ENCODE results near the gene METTL2A.
"Not testable (repeated sequence)": the region's sequence is repeated elsewhere in the genome, so short reads cannot be mapped to it uniquely, and the experiment has no call there.

Gene METTL2A

GRCh38 chr17:62423647-62424461 lies at the start of gene METTL2A:
METTL2A (plus strand) TSS chr17:62423897; CDS start chr17:62423903, 6 bp downstream.
- peak; percentile 57 for DNase-seq (ENCODE audit: low spot score)

DNA sequence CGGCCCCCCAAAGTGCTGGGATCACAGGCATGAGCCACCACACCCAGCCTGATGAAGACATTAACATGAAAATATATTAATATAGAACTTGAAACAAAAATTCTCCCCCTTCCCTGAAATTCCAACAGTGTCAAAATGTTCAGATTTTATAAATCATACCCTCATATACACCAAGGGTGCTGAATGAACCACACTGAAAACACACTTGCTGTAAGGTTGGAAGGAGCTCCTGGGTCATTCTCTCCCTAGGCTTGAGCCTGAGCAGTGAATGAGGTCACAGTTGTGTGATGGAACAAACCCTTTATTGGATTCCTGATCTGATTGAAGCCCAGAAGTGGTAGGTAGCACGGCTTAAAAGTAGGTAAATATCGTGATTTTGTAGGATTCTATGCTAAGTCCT lies 43.4 kb upstream of the METTL2A start, which contains the start of gene EFCAB3:
Gene EFCAB3, plus strand, starts transcription at position 301 of the 400 bp plus-strand sequence. CDS start 2,427 bp downstream, outside the sequence.
- DNase-seq (ENCODE audit: low spot score), result no peak

GRCh38 chr17:62381561-62381960 lies 42.1 kb upstream of the METTL2A start:
- DNase-seq (ENCODE audit: low spot score), result no peak

- DNase-seq (ENCODE audit: low spot score), result no peak
These were observed 34.8 kb upstream of the METTL2A start for GRCh38 chr17:62388856-62389255.

DNA sequence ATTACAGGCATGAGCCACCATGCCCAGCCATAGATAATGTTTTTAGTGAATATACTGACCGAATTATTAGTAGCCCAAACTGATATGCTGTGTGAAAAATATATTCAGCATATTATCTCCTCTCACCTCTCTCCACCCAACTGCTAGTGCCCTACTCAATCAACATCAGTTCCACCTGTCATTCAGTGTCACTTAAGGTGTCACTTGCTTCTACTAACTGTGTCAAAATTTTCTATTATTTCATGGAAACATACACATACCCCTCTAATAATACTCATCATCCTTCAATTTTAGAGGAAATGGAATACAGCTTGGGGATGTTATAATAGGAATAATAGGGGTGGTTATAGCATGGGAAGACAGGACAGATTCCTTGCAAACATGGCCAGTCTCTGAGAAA lies 30.8 kb upstream of the METTL2A start:
- no peak for DNase-seq (ENCODE audit: low spot score)

GRCh38 chr17:62398891-62399290 lies 24.8 kb upstream of the METTL2A start:
- DNase-seq (ENCODE audit: low spot score), result no peak

DNA sequence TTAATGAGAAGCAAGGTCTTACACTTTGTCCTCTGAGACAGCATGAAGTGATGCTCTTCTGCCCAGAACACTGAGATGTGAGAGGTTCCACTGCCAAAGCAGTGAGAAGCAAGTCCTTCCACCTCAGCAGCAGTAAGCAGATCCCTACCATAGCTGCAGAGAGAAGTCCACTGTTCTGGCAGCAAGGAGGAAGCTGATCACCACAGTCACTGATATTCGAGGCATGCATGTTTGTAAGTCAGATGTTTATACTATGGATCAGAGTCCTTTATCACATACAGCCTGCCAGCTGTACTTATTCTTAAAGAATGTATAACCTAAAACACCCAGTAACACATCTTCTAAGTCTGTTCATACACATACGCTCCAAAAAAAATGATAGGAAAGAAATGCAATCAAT lies 18.2 kb upstream of the METTL2A start:
- no peak for DNase-seq (ENCODE audit: low spot score)

GRCh38 chr17:62413090-62413489 lies 10.6 kb upstream of the METTL2A start:
- not testable (repeated sequence) for DNase-seq (ENCODE audit: low spot score)

GRCh38 chr17:62426214-62426613 lies 2.5 kb downstream of the METTL2A start:
- not testable (repeated sequence) for DNase-seq (ENCODE audit: low spot score)

DNA sequence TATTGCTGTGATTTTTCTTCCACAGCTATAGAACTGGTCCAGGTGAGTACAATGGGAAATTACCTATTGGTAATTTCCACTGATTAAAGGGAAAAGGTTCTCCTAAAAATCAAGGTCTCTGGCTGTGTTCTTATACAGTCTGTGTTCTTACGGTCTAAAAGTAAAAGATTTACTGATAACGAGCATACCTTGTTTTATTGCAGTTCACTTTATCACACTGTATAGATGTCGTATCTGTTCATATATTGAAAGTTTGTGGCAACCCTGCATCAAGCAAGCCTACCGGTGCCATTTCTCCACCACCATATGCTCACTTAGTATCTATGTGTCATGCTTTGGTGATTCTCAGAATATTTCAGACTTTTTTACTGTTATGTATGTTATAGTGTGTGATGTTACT lies 11.6 kb downstream of the METTL2A start:
- DNase-seq (ENCODE audit: low spot score), result not testable (repeated sequence)

- not testable (repeated sequence) for DNase-seq (ENCODE audit: low spot score)
These were observed 17.5 kb downstream of the METTL2A start for GRCh38 chr17:62441181-62441580.

GRCh38 chr17:62444063-62444462 lies 20.4 kb downstream of the METTL2A start:
- no peak for DNase-seq (ENCODE audit: low spot score)

DNA sequence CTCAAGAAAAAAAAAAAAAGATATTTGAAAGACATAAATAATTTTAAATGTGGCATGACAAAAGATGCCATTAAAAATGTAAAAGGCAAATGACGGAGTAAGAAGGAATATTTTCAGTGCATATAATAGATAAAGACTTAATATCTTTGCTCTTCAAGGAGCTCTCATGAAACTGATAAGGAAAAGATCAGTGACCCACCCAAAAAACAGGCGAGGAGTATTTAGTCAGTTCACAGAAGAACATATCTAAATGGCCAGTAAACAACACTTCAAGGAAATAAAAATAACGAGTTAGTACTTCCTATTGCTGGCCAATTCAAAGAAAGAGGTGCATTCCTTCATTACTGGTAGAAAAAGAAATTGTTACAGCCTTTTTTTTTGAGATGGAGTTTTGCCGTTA lies 22.1 kb downstream of the METTL2A start:
- DNase-seq (ENCODE audit: low spot score), result not testable (repeated sequence)

- DNase-seq (ENCODE audit: low spot score), result not testable (repeated sequence)
These were observed 28.5 kb downstream of the METTL2A start for GRCh38 chr17:62452195-62452594.

GRCh38 chr17:62453041-62453440 lies 29.3 kb downstream of the METTL2A start:
- not testable (repeated sequence) for DNase-seq (ENCODE audit: low spot score)

DNA sequence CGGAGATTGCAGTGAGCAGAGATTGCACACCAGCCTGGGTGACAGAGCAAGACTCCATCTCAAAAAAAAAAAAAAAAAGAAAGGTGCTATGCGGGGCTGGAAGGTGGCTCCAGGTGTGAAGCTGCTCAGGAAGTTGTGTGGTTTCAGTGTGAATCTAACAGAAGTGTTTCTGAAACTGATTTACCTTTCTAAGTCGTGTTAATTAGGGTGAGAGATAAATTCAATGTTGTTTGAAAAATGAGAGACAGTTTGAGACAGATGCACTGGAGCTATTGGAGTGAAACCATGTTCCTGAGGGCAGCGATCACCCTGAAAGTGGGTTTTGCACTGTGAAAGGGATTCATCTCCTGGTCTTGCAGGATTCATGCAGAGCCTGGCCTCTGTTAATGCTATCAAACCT lies 30.0 kb downstream of the METTL2A start:
- DNase-seq (ENCODE audit: low spot score), result not testable (repeated sequence)

- not testable (repeated sequence) for DNase-seq (ENCODE audit: low spot score)
These were observed 30.4 kb downstream of the METTL2A start for GRCh38 chr17:62454111-62454510.

GRCh38 chr17:62456016-62456415 lies 32.3 kb downstream of the METTL2A start:
- DNase-seq (ENCODE audit: low spot score), result no peak

DNA sequence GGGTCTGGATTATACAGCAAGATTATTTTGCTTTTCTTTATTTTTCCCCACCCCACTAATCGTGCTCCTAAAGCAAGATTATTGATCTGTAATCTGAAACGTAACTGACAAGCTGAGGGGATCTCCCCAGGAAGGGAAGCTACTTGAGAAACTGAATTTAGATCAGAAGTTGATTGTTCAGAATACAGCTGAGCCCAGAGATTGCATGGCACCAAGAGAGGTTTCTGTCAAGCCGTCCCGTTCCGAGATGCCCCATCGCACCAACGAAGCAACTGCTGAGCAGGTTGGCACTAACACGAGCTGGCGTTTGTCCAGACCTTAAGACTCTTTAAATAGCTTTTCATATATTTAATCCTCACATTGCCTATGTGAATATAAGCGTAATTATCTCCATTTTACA lies 34.8 kb downstream of the METTL2A start:
- DNase-seq (ENCODE audit: low spot score), result not testable (repeated sequence)

DNA sequence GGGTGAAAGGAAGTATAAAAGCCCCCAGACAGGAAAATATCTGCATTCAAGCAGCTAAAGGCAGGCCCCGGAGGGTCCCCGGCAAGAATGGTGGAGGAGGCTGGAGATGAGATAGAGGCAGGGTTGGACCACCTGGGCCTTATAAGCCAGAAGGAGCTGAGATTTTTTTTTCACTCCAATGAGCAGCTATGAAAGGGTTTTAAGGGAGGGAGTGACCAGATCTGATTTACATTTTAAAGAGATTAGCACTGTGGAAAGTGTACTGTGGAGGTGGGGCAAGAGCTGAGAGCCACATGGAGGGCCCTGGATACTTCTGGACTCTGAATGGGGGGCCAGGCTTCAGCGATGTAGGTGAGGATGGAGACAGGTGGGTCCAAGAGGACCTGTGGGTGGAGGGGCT lies 40.7 kb downstream of the METTL2A start:
- not testable (repeated sequence) for DNase-seq (ENCODE audit: low spot score)

DNA sequence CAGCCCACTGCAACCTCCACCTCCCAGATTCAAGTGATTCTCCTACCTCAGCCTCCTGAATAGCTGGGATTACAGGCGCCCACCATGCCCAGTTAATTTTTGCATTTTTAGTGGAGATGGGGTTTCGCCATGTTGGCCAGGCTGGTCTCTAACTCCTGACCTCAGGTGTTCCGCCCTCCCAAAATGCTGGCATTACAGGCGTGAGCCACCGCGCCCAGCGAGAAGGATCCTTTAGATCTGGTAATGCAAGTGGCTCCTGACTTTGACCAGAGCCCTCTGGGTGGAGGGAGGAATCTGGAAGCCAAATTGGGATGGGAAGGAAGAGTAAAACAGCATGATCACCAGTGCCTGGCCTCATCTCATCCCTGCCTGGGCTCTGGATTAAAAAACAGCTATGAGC lies 41.6 kb downstream of the METTL2A start:
- DNase-seq (ENCODE audit: low spot score), result not testable (repeated sequence)

DNA sequence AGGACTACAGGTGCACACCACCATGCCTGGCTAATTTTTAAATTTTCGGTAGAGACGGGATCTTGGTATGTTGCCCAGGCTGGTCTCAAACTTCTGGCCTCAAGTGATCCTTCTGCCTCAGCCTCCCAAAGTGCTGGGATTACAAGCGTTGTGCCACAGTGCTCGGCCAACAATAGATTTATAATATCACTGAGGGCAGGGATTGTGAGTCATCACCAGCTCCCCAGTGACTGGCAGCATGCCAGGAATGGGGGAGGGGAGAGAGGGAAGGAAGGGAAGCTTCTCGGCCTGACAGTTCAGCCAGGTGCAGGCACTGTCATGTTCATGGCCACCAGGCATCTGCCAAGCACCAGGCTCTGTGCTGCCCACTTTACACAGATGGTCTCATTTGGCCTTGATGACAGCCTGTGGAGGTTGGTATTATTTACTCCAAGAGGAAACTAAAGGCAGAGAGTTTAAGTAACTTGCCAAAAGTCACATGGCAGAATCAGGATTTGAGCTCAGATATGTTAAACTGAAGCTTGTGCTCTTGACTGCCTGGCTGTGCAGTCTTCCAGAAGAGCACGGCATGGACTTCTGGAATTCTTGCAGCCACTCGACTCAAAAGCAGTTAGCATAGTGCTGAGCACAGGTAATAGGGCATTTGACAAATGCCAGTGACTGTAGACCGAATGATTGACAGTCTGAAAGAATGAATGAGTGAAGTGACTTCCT lies 47.1 kb downstream of the METTL2A start:
- peak; percentile 37 for DNase-seq (ENCODE audit: low spot score)

GRCh38 chr17:62471380-62471880 lies 47.7 kb downstream of the METTL2A start:
- not testable (repeated sequence) for DNase-seq (ENCODE audit: low spot score)

All from hepatic stellate cell (primary cell).